ENCODE measurements around the gene CBX3. TPM values are rescaled to one million over a fixed set of nuclear protein-coding genes. Genes with fewer than 3 reads are reported as not detected.
"Not testable (repeated sequence)": the region's sequence is repeated elsewhere in the genome, so short reads cannot be mapped to it uniquely, and the experiment has no call there.

Gene CBX3
- total RNA-seq, 4 donors from 2014 or later = 42.0 to 60.1 (median 48.8) TPM

DNA sequence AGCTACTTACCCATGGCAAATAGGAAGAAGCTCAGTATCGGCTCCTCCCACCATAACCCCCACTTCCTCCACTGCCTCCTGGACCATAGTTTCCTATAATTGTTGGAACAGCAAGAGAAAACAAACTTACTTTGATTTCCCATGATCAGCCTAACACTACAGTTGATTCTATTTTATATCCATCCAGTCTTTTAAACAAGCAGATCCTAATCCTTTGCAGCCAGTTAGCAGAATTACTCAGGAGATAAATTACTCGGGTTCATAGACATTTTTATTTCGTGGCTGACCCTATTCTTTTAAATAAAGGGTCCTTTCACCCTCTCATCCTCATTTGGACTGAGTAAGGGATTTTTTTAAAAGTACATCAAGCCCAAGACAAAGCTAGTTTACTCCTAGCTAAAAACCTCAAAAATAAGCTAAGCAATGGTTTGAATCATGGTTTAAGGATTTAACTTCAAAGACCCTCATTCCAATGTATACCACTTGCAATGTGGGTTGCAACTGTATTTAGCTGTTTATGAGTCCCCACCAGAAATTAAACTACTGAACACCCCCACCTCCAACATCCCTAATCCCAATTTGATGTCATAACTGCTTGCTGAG, 9.0 kb upstream of the CBX3 start:
- H3K4me1 ChIP-seq = peaks cover 46 to 64% of the 10 kb centered on the region in 2 donors
- H3K36me3 ChIP-seq = peaks cover 5 to 100% of the 10 kb centered on the region in 2 donors
- no peak for TF ChIP-seq POLR2A (IDR thresholded peaks at IDR 0.05)
- TF ChIP-seq, protein P1, sequence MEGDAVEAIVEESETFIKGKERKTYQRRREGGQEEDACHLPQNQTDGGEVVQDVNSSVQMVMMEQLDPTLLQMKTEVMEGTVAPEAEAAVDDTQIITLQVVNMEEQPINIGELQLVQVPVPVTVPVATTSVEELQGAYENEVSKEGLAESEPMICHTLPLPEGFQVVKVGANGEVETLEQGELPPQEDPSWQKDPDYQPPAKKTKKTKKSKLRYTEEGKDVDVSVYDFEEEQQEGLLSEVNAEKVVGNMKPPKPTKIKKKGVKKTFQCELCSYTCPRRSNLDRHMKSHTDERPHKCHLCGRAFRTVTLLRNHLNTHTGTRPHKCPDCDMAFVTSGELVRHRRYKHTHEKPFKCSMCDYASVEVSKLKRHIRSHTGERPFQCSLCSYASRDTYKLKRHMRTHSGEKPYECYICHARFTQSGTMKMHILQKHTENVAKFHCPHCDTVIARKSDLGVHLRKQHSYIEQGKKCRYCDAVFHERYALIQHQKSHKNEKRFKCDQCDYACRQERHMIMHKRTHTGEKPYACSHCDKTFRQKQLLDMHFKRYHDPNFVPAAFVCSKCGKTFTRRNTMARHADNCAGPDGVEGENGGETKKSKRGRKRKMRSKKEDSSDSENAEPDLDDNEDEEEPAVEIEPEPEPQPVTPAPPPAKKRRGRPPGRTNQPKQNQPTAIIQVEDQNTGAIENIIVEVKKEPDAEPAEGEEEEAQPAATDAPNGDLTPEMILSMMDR (IDR thresholded peaks at IDR 0.05 in 4 of 5, conservative IDR thresholded peaks at IDR 0.05 in 1 of 5) = no peak
- in situ Hi-C loops (cut with MboI; ENCODE audit: low sequenced_read_pairs in 4 of 4) (loop anchor here in 3 of 4 donors (10.0 to 25.0 kb wide), 4 partner anchors 98 to 995 kb away; partner anchors contain the start of gene HOXA11 (in 2 of the 3)), intact Hi-C loops (cut with DNase I; ENCODE audit: low total_unique reads) (loop anchor here (10.0 kb wide), 1 partner anchor 98 kb away; no protein-coding TSS in a partner anchor)
- H3K27ac ChIP-seq = peak overlapping the region in 2 of 4 donors; percentile 12 to 20
- H3K9me3 ChIP-seq = no peaks in the 10 kb centered on the region
- H3K4me3 ChIP-seq = no peak overlapping the region
- no peaks in the 10 kb centered on the region for H3K27me3 ChIP-seq
- ATAC-seq = no peak
- DNase-seq = no peak

DNA sequence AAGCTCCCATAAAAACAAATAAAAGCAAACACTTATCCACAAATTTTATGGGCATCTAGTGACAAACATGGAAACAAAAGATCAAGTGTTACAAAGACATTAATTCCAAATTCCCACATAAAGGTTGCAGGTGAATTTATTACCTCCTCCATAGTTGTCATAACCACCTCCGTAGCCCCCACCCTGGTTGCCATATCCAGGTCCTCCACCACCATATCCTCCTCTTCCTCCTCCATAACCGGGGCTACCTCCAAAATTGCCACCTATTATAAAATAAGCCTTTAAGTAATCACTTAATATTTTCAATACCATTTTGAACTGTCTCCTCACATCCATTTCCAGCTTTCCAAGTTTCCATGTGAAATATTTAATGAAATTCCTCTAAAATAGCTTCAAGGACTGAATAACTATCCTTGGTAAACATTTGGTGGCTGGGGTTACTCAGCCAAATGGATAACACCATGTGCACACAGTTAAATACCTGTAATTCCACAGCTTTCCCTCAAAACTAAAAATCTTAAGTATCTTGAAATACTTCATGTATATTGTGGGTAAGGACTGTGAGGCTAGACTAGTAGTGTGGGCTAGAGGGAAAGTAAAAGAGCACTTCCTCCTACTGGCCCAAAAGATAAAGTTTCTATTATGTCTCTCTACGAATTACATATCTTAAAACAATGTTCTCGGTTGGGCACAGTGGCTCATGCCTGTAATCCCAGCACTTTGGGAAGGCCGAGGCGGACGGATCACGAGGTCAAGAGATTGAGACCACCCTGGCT, 7.9 kb upstream of the CBX3 start:
- intact Hi-C loops (cut with DNase I; ENCODE audit: low total_unique reads) (loop anchor here (10.0 kb wide), 1 partner anchor 99 kb away; no protein-coding TSS in a partner anchor), in situ Hi-C loops (cut with MboI; ENCODE audit: low sequenced_read_pairs in 4 of 4) (loop anchor here in 3 of 4 donors (10.0 to 25.0 kb wide), 4 partner anchors 99 to 994 kb away; partner anchors contain the start of gene HOXA11 (in 2 of the 3))

DNA sequence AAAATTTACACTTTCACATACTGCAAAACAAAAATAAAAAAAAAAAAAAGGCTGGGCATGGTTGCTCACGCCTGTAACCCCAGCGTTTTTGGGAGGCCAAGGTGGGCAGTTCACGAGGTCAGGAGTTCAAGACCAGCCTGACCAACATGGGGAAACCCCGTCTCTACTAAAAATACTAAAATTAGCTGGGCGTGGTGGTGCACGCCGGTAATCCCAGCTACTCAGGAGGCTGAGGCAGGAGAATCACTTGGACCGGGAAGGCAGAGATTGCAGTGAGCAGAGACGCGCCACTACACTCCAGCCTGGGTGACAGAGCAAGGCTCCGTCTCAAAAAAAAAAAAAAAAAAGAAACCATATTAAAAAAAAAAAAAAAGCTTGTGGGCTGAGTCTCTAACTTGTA, 6.8 kb upstream of the CBX3 start:
- not testable (repeated sequence) for H3K27me3 ChIP-seq, ATAC-seq, H3K4me3 ChIP-seq, H3K9me3 ChIP-seq, DNase-seq
- Histone ChIP-seq H3K27ac (peak overlapping the region in 3 of 4 donors; percentile 26 to 98 (median 64)), H3K36me3 (peaks cover 5 to 79% of the 10 kb centered on the region in 2 donors), H3K4me1 (peaks cover 50 to 64% of the 10 kb centered on the region in 2 donors)
- in situ Hi-C loops (cut with MboI; ENCODE audit: low sequenced_read_pairs in 4 of 4) (loop anchor here in 3 of 4 donors (10.0 to 25.0 kb wide), 4 partner anchors 100 to 993 kb away; partner anchors contain the start of gene HOXA11 (in 2 of the 3)), intact Hi-C loops (cut with DNase I; ENCODE audit: low total_unique reads) (loop anchor here (10.0 kb wide), 1 partner anchor 100 kb away; no protein-coding TSS in a partner anchor)

More for the DNA sequence above, 7.9 kb upstream of the CBX3 start:
- Histone ChIP-seq H3K36me3 (peaks cover 5 to 90% of the 10 kb centered on the region in 2 donors), H3K4me3 (no peak overlapping the region), H3K27ac (peak overlapping the region; percentile 5 to 38 (median 23)), H3K4me1 (peaks cover 50 to 66% of the 10 kb centered on the region in 2 donors), H3K9me3 (no peaks in the 10 kb centered on the region), H3K27me3 (no peaks in the 10 kb centered on the region)
- ATAC-seq = no peak
- TF ChIP-seq POLR2A (IDR thresholded peaks at IDR 0.05) = no peak
- TF ChIP-seq, protein P1 (IDR thresholded peaks at IDR 0.05 in 4 of 5, conservative IDR thresholded peaks at IDR 0.05 in 1 of 5) = no peak
- no peak for DNase-seq

DNA sequence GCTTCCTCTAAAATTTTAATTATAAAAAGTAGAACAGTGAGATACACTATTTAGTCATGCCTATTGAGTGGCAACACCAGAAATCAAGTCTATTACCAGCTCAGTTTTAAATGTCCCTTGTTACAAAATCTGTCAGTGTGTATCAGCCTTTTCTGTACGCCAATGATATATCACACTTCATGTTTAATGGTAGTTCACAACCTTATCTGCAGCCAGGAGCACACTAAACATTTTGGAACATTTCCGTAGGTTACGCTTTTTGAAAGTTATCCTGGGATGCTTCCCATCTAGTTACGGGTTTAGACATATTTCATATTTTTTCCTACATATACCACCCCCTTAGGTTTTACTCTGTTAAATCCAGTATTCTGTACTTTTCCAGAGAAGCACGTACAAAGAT, 6.4 kb upstream of the CBX3 start:
- DNase-seq = no peak
- Histone ChIP-seq H3K9me3 (no peaks in the 10 kb centered on the region), H3K27ac (peak overlapping the region in 3 of 4 donors; percentile 47 to 98 (median 64)), H3K36me3 (peaks cover 5 to 74% of the 10 kb centered on the region in 2 donors), H3K27me3 (no peaks in the 10 kb centered on the region), H3K4me3 (no peak overlapping the region), H3K4me1 (peaks cover 50 to 64% of the 10 kb centered on the region in 2 donors)
- in situ Hi-C loops (cut with MboI; ENCODE audit: low sequenced_read_pairs in 4 of 4) (loop anchor here in 3 of 4 donors (10.0 to 25.0 kb wide), 4 partner anchors 100 to 992 kb away; partner anchors contain the start of gene HOXA11 (in 2 of the 3)), intact Hi-C loops (cut with DNase I; ENCODE audit: low total_unique reads) (loop anchor here (10.0 kb wide), 1 partner anchor 100 kb away; no protein-coding TSS in a partner anchor)
- no peak for TF ChIP-seq POLR2A (IDR thresholded peaks at IDR 0.05)
- TF ChIP-seq, protein P1 (IDR thresholded peaks at IDR 0.05 in 4 of 5, conservative IDR thresholded peaks at IDR 0.05 in 1 of 5) = no peak
- ATAC-seq = no peak
